ENCODE data around the gene AUTS2. TPM values are rescaled to one million over a fixed set of nuclear protein-coding genes. Genes with fewer than 3 reads are reported as not detected.

AUTS2 gene
- total RNA-seq, 6 experiments from 2014 or later = 10.4 to 32.0 (median 19.3) TPM

GRCh38 chr7:70153933-70154332, 555.7 kb downstream of the AUTS2 start:
- 92% methylated on average over 1 of the region's 1 CpG for WGBS (ENCODE audit: insufficient coverage, low coverage, low lambda C conversion rate, missing lambda C conversion rate)
- TF ChIP-seq CTCF (IDR thresholded peaks at IDR 0.05) (no peak), POLR2A (IDR thresholded peaks at IDR 0.05) (no peak)
- Histone ChIP-seq H3K27ac (no peak overlapping the region), H3K4me1 (no peaks in the 10 kb centered on the region), H3K36me3 (no peaks in the 10 kb centered on the region), H3K27me3 (no peaks in the 10 kb centered on the region), H3K9me3 (no peaks in the 10 kb centered on the region), H3K4me3 (no peak overlapping the region)
- intact Hi-C loops (cut with DNase I) = no loop called here
- DNase-seq (no peak), ATAC-seq (no peak)

DNA sequence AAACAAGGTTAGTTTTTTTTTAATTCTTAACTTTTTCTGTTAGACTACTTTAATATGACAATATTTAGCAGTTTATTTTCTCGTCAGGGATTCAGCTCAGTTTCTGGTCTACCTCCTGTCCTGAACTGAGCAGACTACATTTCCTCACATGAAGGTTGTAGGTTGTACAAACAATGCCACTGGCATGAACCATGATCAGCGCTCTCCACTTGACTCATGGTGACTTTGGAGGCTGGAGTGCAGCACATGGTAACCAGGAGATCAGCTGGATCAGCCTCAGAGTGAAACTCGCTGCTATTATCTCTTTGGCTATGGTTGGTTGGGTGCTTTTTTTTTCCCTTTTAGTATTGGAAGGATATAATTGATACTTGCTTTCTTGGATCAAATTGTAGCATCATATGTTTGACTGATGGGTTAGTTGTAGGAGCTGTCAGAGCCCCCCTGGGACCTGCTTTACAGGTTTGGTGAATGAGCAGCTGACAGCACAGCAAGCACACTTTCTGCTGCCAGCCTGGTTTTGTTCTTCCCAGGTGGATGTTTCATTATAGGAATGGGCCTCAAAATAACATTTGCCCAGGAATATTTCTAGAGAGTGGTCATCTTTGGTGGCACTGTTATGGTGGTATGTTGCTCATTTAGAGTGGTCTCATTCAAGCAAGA, 556.4 kb downstream of the AUTS2 start:
- H3K36me3 ChIP-seq = no peaks in the 10 kb centered on the region
- no peak for TF ChIP-seq CTCF (IDR thresholded peaks at IDR 0.05)
- TF ChIP-seq POLR2A (IDR thresholded peaks at IDR 0.05) = no peak
- intact Hi-C loops (cut with DNase I) = no loop called here
- no peak overlapping the region for H3K27ac ChIP-seq
- no peaks in the 10 kb centered on the region for H3K4me1 ChIP-seq
- no peaks in the 10 kb centered on the region for H3K9me3 ChIP-seq
- no peaks in the 10 kb centered on the region for H3K27me3 ChIP-seq
- WGBS (ENCODE audit: insufficient coverage, low coverage, low lambda C conversion rate, missing lambda C conversion rate) = 82% methylated on average over 3 of the region's 3 CpGs
- no peak for ATAC-seq
- no peak overlapping the region for H3K4me3 ChIP-seq
- no peak for DNase-seq

DNA sequence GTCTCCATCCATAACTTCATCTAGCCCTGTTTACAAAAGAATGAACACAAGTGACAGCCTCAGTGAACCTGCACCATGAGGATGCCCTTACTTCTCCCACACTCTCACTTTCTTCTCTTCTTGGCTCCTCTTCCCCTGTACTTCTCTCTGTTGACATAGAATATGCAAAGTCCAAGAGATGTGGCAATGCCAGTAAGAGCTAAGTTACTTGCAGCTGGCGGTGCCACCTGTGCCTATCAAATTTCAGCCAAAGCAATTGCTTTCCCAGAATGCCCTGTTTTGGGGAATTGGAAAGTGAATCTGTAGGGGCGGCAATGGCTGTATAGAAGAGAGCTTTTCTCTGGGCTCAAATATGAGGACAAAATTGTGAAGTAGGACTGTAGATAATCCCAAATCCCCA, 557.8 kb downstream of the AUTS2 start:
- no peak for ATAC-seq
- 70% methylated on average over 2 of the region's 2 CpGs for WGBS (ENCODE audit: insufficient coverage, low coverage, low lambda C conversion rate, missing lambda C conversion rate)
- Histone ChIP-seq H3K27ac (no peak overlapping the region), H3K36me3 (no peaks in the 10 kb centered on the region), H3K27me3 (no peaks in the 10 kb centered on the region), H3K9me3 (no peaks in the 10 kb centered on the region), H3K4me3 (no peak overlapping the region), H3K4me1 (no peaks in the 10 kb centered on the region)
- DNase-seq = no peak
- TF ChIP-seq CTCF (IDR thresholded peaks at IDR 0.05) = no peak
- TF ChIP-seq POLR2A (IDR thresholded peaks at IDR 0.05) = no peak
- intact Hi-C loops (cut with DNase I) = no loop called here

- H3K4me1 ChIP-seq = no peaks in the 10 kb centered on the region
- no peak overlapping the region for H3K27ac ChIP-seq
- DNase-seq (no peak), ATAC-seq (no peak)
- H3K27me3 ChIP-seq = no peaks in the 10 kb centered on the region
- no peak overlapping the region for H3K4me3 ChIP-seq
- 64% methylated on average over 3 of the region's 3 CpGs for WGBS (ENCODE audit: insufficient coverage, low coverage, low lambda C conversion rate, missing lambda C conversion rate)
- intact Hi-C loops (cut with DNase I) = no loop called here
- no peaks in the 10 kb centered on the region for H3K9me3 ChIP-seq
- TF ChIP-seq POLR2A (IDR thresholded peaks at IDR 0.05) (no peak), CTCF (IDR thresholded peaks at IDR 0.05) (no peak)
- no peaks in the 10 kb centered on the region for H3K36me3 ChIP-seq
Measured at GRCh38 chr7:70159121-70159520, 560.8 kb downstream of the AUTS2 start.
